ENCODE results near the gene TMC5.

The TMC5 gene

GRCh38 chr16:19446300-19446846 lies 28.7 kb downstream of the TMC5 start:
- Histone ChIP-seq H3K4me3 (no peak overlapping the region), H3K27ac (no peak overlapping the region)

GRCh38 chr16:19446886-19447285 lies 29.2 kb downstream of the TMC5 start:
- no peak overlapping the region for H3K4me3 ChIP-seq

GRCh38 chr16:19450186-19450585 lies 32.5 kb downstream of the TMC5 start:
- Histone ChIP-seq H3K27ac (no peak overlapping the region), H3K4me3 (no peak overlapping the region)

More at GRCh38 chr16:19446886-19447285, 29.2 kb downstream of the TMC5 start:
- H3K27ac ChIP-seq = no peak overlapping the region

GRCh38 chr16:19458722-19459379 lies 41.2 kb downstream of the TMC5 start:
- Histone ChIP-seq H3K4me3 (no peak overlapping the region), H3K27ac (no peak overlapping the region)

- H3K4me3 ChIP-seq = no peak overlapping the region
- no peak overlapping the region for H3K27ac ChIP-seq
Measured at GRCh38 chr16:19460397-19460796, 42.7 kb downstream of the TMC5 start.

- no peak overlapping the region for H3K27ac ChIP-seq
Measured at GRCh38 chr16:19463468-19464315, 46.0 kb downstream of the TMC5 start.

GRCh38 chr16:19468300-19468699 lies 50.6 kb downstream of the TMC5 start:
- Histone ChIP-seq H3K4me3 (no peak overlapping the region), H3K27ac (no peak overlapping the region)

More at GRCh38 chr16:19463468-19464315, 46.0 kb downstream of the TMC5 start:
- H3K4me3 ChIP-seq = no peak overlapping the region

- H3K4me3 ChIP-seq = no peak overlapping the region
- no peak overlapping the region for H3K27ac ChIP-seq
Measured at GRCh38 chr16:19472482-19472881, 54.8 kb downstream of the TMC5 start.

GRCh38 chr16:19474617-19475016 lies 56.9 kb downstream of the TMC5 start:
- Histone ChIP-seq H3K4me3 (no peak overlapping the region), H3K27ac (no peak overlapping the region)

- no peak overlapping the region for H3K4me3 ChIP-seq
- H3K27ac ChIP-seq = no peak overlapping the region
Measured at GRCh38 chr16:19478505-19478904, 60.8 kb downstream of the TMC5 start.

- Histone ChIP-seq H3K27ac (no peak overlapping the region), H3K4me3 (no peak overlapping the region)
Measured at GRCh38 chr16:19479302-19479721, 61.6 kb downstream of the TMC5 start.

GRCh38 chr16:19481296-19481695 lies 63.6 kb downstream of the TMC5 start:
- no peak overlapping the region for H3K4me3 ChIP-seq

GRCh38 chr16:19481769-19482168 lies 64.1 kb downstream of the TMC5 start:
- no peak overlapping the region for H3K4me3 ChIP-seq
- H3K27ac ChIP-seq = no peak overlapping the region

More at GRCh38 chr16:19481296-19481695, 63.6 kb downstream of the TMC5 start:
- no peak overlapping the region for H3K27ac ChIP-seq

GRCh38 chr16:19482291-19482690 lies 64.6 kb downstream of the TMC5 start:
- H3K27ac ChIP-seq = no peak overlapping the region
- no peak overlapping the region for H3K4me3 ChIP-seq

- no peak overlapping the region for H3K4me3 ChIP-seq
- no peak overlapping the region for H3K27ac ChIP-seq
Measured at GRCh38 chr16:19484096-19484495, 66.4 kb downstream of the TMC5 start.

GRCh38 chr16:19485611-19486010 lies 67.9 kb downstream of the TMC5 start:
- H3K4me3 ChIP-seq = no peak overlapping the region
- no peak overlapping the region for H3K27ac ChIP-seq

GRCh38 chr16:19486051-19486450 lies 68.4 kb downstream of the TMC5 start:
- H3K27ac ChIP-seq = no peak overlapping the region

GRCh38 chr16:19486750-19487325 lies 69.2 kb downstream of the TMC5 start:
- no peak overlapping the region for H3K27ac ChIP-seq
- H3K4me3 ChIP-seq = no peak overlapping the region

More at GRCh38 chr16:19486051-19486450, 68.4 kb downstream of the TMC5 start:
- no peak overlapping the region for H3K4me3 ChIP-seq

- Histone ChIP-seq H3K4me3 (no peak overlapping the region), H3K27ac (no peak overlapping the region)
Measured at GRCh38 chr16:19488213-19488640, 70.5 kb downstream of the TMC5 start.

- Histone ChIP-seq H3K4me3 (no peak overlapping the region), H3K27ac (no peak overlapping the region)
Measured at GRCh38 chr16:19490619-19491018, 72.9 kb downstream of the TMC5 start.
